22Rv1 (cell line): ENCODE measurements around the gene CACNA1C.

Experiments
- H3K27ac ChIP-seq: fragments of 450-650 bp; 2 replicates; pipeline ENCODE4 v1.5.1; 2017
- ZFX ChIP-seq: fragments of 450-650 bp; IDR thresholded peaks from 2 replicates; pipeline ENCODE4 v1.6.1; 2017; ENCODE audit warnings: antibody characterized with exemption, borderline replicate concordance
- TF ChIP-seq, protein P1 (sequence below): fragments of 450-650 bp; IDR thresholded peaks from 2 replicates; pipeline ENCODE4 v1.5.1; 2017; ENCODE audit warnings: mild to moderate bottlenecking

Gene CACNA1C

DNA sequence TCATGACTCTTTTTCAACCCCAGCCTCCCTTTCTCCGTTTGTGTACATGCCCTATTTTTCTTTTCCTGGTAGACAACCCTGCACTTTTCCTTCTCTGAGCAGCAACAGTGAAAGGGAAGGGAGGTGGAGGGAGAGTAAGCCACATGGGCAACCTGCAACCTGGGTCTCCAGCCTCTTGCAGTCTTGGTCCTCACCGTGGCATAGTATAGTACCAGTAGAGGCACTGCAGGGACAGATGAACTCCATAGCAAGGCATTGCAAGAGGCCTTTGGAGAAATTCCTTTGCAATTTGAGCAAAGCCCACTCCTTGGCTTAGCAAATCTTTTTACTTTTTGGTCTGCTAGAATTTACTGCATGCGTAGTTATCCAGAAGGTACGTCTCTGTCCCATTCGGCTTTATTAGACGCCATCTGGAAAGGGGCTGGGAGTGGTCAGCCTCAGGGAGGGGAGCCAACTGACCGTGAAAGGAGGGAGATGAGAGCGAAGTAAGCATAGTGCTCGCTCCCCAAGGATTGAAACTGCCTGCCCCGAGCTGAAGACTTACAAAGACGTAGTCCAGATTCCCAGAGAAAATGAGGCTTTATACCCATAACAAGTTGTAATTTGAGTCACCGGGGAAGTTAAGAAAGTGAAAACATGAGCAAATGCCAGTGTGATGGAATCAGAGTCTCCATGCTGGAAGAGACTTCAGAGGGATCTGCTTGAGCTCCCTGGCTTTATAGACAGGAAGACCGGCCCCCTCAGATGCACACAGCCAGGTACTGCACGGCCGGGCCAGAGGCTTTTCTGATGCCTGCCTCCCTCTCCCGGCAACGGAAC is 332.0 kb downstream of the CACNA1C start:
- H3K27ac ChIP-seq: no peak overlapping the region
- TF ChIP-seq ZFX: no peak
- TF ChIP-seq, protein P1, sequence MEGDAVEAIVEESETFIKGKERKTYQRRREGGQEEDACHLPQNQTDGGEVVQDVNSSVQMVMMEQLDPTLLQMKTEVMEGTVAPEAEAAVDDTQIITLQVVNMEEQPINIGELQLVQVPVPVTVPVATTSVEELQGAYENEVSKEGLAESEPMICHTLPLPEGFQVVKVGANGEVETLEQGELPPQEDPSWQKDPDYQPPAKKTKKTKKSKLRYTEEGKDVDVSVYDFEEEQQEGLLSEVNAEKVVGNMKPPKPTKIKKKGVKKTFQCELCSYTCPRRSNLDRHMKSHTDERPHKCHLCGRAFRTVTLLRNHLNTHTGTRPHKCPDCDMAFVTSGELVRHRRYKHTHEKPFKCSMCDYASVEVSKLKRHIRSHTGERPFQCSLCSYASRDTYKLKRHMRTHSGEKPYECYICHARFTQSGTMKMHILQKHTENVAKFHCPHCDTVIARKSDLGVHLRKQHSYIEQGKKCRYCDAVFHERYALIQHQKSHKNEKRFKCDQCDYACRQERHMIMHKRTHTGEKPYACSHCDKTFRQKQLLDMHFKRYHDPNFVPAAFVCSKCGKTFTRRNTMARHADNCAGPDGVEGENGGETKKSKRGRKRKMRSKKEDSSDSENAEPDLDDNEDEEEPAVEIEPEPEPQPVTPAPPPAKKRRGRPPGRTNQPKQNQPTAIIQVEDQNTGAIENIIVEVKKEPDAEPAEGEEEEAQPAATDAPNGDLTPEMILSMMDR: no peak

DNA sequence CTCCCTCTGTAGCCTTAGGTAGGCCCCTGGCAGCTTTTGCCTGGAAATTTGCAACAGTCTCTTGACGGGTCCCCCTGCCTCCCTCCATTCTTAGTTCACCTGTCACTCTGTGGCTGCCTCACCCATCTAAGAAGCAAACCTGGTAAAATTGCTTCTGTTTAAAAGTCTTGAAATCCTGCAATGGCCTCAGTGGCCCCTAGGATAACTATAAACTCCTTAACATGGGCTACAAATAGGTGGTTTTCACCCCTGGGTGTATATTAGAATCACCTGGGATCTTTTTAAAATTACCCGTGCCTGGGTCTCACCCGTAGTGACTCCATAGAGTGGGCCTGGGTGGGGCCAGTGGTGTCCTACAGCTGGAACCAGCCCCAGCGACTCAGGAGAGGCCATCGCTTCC is 332.7 kb downstream of the CACNA1C start:
- TF ChIP-seq, protein P1: no peak
- no peak for TF ChIP-seq ZFX
- H3K27ac ChIP-seq: no peak overlapping the region

DNA sequence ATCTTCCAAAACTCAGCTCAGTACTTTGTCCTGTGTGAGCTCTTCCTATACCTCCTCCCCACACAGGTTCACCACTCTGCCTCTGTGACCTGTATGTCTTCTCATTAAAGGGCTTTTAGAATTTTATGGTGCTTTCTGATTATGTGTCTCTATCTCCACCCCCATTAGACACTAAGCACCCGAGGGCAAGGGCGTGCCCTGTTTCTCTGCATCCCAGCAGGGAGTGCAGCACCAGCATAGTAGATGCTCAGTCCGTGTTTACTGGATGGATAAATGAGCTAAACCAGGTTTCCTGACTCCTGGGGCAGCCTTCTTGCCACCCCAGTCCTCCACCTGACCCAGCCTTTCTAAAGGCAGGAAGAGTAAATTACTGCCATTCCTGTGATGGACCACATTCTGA is 333.8 kb downstream of the CACNA1C start:
- no peak for TF ChIP-seq ZFX
- TF ChIP-seq, protein P1: no peak
- no peak overlapping the region for H3K27ac ChIP-seq

DNA sequence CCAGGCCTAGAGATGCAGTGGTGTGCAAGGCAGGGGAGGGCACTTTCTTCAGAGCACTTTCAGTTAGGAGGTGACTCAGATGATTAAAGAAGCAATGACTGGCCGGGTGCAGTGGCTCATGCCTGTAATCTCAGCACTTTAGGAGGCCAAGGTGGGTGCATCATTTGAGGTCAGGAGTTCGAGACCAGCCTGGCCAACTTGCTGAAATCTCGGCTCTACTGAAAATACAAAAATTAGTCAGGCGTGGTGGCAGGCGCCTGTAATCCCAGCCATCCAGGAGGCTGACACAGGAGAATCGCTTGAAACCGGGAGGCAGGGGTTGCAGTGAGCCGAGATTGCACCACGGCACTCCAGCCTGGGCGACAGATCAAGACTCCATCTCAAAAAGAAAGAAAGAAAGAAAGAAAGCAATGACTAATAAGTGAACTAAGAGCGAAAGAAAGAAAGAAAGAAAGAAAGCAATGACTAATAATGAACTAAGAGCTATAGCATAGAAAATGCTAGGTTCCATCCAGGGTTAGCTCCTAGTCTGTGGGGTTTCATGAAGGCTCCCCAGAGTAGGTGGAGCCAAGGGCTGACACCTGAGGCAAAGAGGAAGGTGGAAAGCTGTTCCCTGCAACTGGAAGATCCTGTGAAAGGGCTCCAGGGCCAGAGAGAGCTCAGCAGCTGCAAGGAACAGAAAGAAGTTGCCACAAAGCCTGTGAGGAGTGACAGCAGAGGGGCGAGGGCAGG is 334.5 kb downstream of the CACNA1C start:
- H3K27ac ChIP-seq: no peak overlapping the region
- TF ChIP-seq ZFX: no peak
- TF ChIP-seq, protein P1: no peak

DNA sequence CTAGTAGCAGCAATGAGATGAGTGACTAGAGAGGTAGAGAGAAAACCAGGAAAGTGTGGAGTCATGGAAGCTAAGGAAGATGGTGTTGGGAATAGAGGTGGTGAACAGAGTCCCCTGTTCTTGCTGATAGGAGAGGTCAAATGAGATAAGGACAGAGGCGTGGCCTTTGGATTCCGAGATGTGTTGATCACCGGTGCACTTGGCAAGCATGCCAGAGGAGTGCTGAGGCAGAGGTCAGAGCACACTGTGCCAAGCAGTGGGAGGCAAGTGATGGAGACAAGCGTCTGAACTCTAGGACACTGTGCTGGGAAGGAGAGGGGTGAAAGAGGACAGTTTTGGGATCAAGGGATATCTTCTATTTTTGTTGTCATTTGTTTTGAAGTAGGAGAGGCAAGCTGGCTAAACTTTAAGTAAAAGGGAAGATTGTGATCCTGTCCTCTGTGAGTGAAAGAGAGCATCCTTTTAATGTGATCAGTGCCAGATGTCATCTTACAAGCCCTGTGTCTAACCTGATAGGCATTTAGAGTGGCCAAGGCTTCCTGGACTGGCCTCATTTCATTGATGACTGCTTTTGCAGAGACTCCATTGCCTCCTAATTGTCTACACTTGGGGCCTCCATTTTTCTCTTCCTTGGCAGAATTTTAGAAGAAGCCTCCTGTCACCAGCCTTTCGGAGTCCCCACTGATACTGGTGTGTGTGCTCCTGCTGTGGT is 336.4 kb downstream of the CACNA1C start:
- H3K27ac ChIP-seq: no peak overlapping the region
- TF ChIP-seq ZFX: no peak
- TF ChIP-seq, protein P1: no peak

DNA sequence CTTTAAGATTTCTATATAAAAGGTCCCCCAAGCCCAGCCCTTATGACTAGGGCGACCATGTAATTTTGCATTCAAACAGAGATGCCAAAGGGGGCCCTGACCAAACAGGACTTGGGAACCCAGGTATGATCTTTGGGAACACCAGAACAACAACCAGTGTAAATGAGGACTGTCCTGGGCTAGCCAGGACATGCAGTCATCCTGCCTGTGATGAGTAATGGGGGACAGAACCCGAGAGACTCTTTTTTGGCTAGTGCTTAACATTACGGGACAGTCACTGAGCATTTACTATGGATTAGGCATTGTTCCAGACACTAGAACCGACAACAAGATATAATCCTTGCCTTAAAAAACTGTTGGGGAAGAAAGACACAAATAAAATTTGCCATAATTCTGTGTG is 337.3 kb downstream of the CACNA1C start:
- H3K27ac ChIP-seq: no peak overlapping the region

More for the DNA sequence above, 337.3 kb downstream of the CACNA1C start:
- TF ChIP-seq ZFX: no peak
- TF ChIP-seq, protein P1: no peak
